Stomach smooth muscle (tissue), 2 donors: ENCODE data around the gene IL1B.

Experiments
- H3K27ac ChIP-seq: one replicate; pipeline ENCODE4 v1.7.0; 2013; ENCODE audit warnings: mild to moderate bottlenecking, low read length, inconsistent platforms
- H3K27me3 ChIP-seq, 2 donors: one replicate each; pipeline ENCODE4 v1.7.0; 2013; ENCODE audit warnings: low read length in 2 of 2; ENCODE audit not compliant: insufficient read depth in 2 of 2, control insufficient read depth in 1 of 2
- H3K36me3 ChIP-seq, 2 donors: one replicate each; pipeline ENCODE4 v1.7.0; 2013; ENCODE audit warnings: low read length in 2 of 2; ENCODE audit not compliant: control insufficient read depth in 2 of 2, insufficient read depth in 2 of 2
- H3K4me1 ChIP-seq: one replicate; pipeline ENCODE4 v1.7.0; 2013; ENCODE audit warnings: low read length; ENCODE audit not compliant: control insufficient read depth, insufficient read depth
- H3K4me3 ChIP-seq, 2 donors: one replicate each; pipeline ENCODE4 v1.7.0; 2013; ENCODE audit warnings: low read length in 2 of 2
- H3K9ac ChIP-seq, 2 donors: one replicate each; pipeline ENCODE4 v1.7.0; 2013; ENCODE audit warnings: low read length in 2 of 2, mild to moderate bottlenecking in 1 of 2
- H3K9me3 ChIP-seq, 2 donors: one replicate each; pipeline ENCODE4 v1.7.0; 2013; ENCODE audit warnings: low read length in 2 of 2; ENCODE audit not compliant: control insufficient read depth in 2 of 2
- donor health status: healthy.
- donor health status: Pancreatic carcinoma.

IL1B gene

DNA sequence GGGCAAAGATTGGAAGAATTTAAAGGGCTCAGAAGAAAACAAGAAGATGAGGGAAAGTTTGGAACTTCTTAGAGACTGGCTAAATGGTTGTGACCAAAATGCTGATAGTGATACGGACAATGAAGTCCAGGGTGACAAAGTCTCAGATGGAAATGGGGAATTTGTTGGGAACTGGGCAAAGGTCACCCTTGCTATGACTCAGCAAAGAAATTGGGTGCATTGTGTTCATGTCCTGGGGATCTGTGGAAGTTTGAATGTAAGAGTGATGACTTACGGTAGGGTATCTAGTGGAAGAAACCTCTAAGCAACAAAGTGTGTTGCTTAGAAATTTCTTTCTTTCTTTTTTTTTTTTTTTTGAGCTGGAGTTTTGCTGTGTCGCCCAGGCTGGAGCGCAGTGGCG, 46.3 kb downstream of the IL1B start:
- no peaks in the 10 kb centered on the region for H3K4me1 ChIP-seq
- H3K9me3 ChIP-seq, result no peaks in the 10 kb centered on the region
- no peaks in the 10 kb centered on the region for H3K36me3 ChIP-seq
- H3K27ac ChIP-seq, result no peak overlapping the region
- H3K27me3 ChIP-seq, result no peaks in the 10 kb centered on the region
- no peak overlapping the region for H3K4me3 ChIP-seq
- no peak overlapping the region for H3K9ac ChIP-seq

- no peaks in the 10 kb centered on the region for H3K36me3 ChIP-seq
- no peak overlapping the region for H3K4me3 ChIP-seq
- H3K9ac ChIP-seq, result no peak overlapping the region
- H3K27ac ChIP-seq, result no peak overlapping the region
- no peaks in the 10 kb centered on the region for H3K4me1 ChIP-seq
- H3K27me3 ChIP-seq, result no peaks in the 10 kb centered on the region
- H3K9me3 ChIP-seq, result no peaks in the 10 kb centered on the region
Observed at GRCh38 chr2:112789186-112789585, 47.4 kb downstream of the IL1B start.

GRCh38 chr2:112788653-112789052, 47.9 kb downstream of the IL1B start:
- Histone ChIP-seq H3K4me3 (no peak overlapping the region), H3K27me3 (no peaks in the 10 kb centered on the region), H3K9me3 (no peaks in the 10 kb centered on the region)

GRCh38 chr2:112787729-112788393, 48.7 kb downstream of the IL1B start:
- no peak overlapping the region for H3K27ac ChIP-seq
- no peaks in the 10 kb centered on the region for H3K4me1 ChIP-seq
- no peak overlapping the region for H3K4me3 ChIP-seq
- H3K27me3 ChIP-seq, result no peaks in the 10 kb centered on the region
- H3K36me3 ChIP-seq, result no peaks in the 10 kb centered on the region
- H3K9me3 ChIP-seq, result no peaks in the 10 kb centered on the region
- H3K9ac ChIP-seq, result no peak overlapping the region

More at GRCh38 chr2:112788653-112789052, 47.9 kb downstream of the IL1B start:
- no peak overlapping the region for H3K27ac ChIP-seq
- no peak overlapping the region for H3K9ac ChIP-seq
- H3K4me1 ChIP-seq, result no peaks in the 10 kb centered on the region
- H3K36me3 ChIP-seq, result no peaks in the 10 kb centered on the region

- no peak overlapping the region for H3K9ac ChIP-seq
- H3K4me1 ChIP-seq, result no peaks in the 10 kb centered on the region
- no peaks in the 10 kb centered on the region for H3K9me3 ChIP-seq
- no peaks in the 10 kb centered on the region for H3K36me3 ChIP-seq
- H3K4me3 ChIP-seq, result no peak overlapping the region
- H3K27me3 ChIP-seq, result no peaks in the 10 kb centered on the region
- H3K27ac ChIP-seq, result no peak overlapping the region
Observed at GRCh38 chr2:112787294-112787693, 49.3 kb downstream of the IL1B start.

- H3K4me3 ChIP-seq, result no peak within 1 kb of the TSS
- H3K36me3 ChIP-seq, result no peaks in the 10 kb centered on the region
- no peak within 1 kb of the TSS for H3K9ac ChIP-seq
Observed at GRCh38 chr2:112784199-112785189, 52.1 kb downstream of the IL1B start, which contains the start of gene IL1A. Gene IL1A (minus strand): TSS chr2:112784493. CDS start chr2:112783770, 723 bp downstream.

GRCh38 chr2:112783187-112783714, 53.3 kb downstream of the IL1B start:
- Histone ChIP-seq H3K9ac (no peak overlapping the region), H3K36me3 (no peaks in the 10 kb centered on the region), H3K4me3 (no peak overlapping the region), H3K9me3 (no peaks in the 10 kb centered on the region), H3K27me3 (no peaks in the 10 kb centered on the region), H3K4me1 (no peaks in the 10 kb centered on the region), H3K27ac (no peak overlapping the region)

More at GRCh38 chr2:112784199-112785189, 52.1 kb downstream of the IL1B start, which contains the start of gene IL1A:
- no peak within 1 kb of the TSS for H3K27ac ChIP-seq
- H3K9me3 ChIP-seq, result no peaks in the 10 kb centered on the region
- no peaks in the 10 kb centered on the region for H3K27me3 ChIP-seq
- no peaks in the 10 kb centered on the region for H3K4me1 ChIP-seq

DNA sequence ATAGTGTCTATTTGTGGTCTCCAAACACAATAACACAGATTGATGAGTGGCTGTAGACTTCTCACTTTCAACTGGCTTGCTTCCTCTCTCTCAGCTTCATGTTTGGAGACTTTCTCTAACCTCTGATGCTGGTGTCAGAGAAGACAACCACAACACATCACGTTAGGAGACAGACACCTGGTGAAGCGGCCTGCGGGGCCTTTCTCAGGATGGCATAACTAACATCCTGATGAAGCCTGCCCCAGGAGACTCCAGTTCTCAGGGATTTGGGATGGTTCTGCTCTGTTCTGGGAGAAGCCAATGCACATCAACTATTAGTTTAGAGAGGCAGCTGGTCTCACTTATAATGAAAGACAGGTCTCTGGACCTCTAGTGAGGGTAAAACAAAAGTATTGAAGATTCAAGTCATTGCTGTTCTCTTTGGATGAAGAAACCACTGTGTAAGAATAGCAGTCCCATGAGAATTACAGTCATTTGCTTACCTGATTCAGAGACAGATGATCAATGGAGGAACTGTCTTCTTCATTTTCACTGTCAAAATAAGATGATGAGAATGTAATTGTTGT, 54.3 kb downstream of the IL1B start:
- Histone ChIP-seq H3K27ac (no peak overlapping the region), H3K4me3 (no peak overlapping the region), H3K27me3 (no peaks in the 10 kb centered on the region), H3K9me3 (no peaks in the 10 kb centered on the region), H3K36me3 (no peaks in the 10 kb centered on the region), H3K4me1 (no peaks in the 10 kb centered on the region), H3K9ac (no peak overlapping the region)
